GM11168 (cell line): ENCODE measurements around the gene SLC2A10.

Experiments used
- in situ Hi-C: fragments of 300-500 bp; cut with MboI; formaldehyde crosslinking; loops from one replicate; pipeline ENCODE4 v1.12.0; 2022; ENCODE audit warnings: low sequenced_read_pairs; ENCODE audit not compliant: unreplicated experiment

The SLC2A10 gene

GRCh38 chr20:46723039-46723438 is 13.6 kb downstream of the SLC2A10 start:
- in situ Hi-C loops = no loop called here

GRCh38 chr20:46724343-46724959 is 15.0 kb downstream of the SLC2A10 start:
- in situ Hi-C loops = no loop called here

GRCh38 chr20:46725186-46726165 is 16.0 kb downstream of the SLC2A10 start:
- in situ Hi-C loops = no loop called here

GRCh38 chr20:46731770-46732169 is 22.3 kb downstream of the SLC2A10 start:
- in situ Hi-C loops = no loop called here

- in situ Hi-C loops = no loop called here
Measured at GRCh38 chr20:46735436-46735835, 26.0 kb downstream of the SLC2A10 start.

- in situ Hi-C loops = no loop called here
Measured at GRCh38 chr20:46739431-46740213, 30.2 kb downstream of the SLC2A10 start.

GRCh38 chr20:46740214-46740609 is 30.8 kb downstream of the SLC2A10 start:
- in situ Hi-C loops = no loop called here

GRCh38 chr20:46741924-46742668 is 32.6 kb downstream of the SLC2A10 start:
- in situ Hi-C loops = no loop called here

- in situ Hi-C loops = no loop called here
Measured at GRCh38 chr20:46742669-46743045, 33.2 kb downstream of the SLC2A10 start.

GRCh38 chr20:46743088-46743487 is 33.6 kb downstream of the SLC2A10 start:
- in situ Hi-C loops = no loop called here

GRCh38 chr20:46746956-46747526 is 37.6 kb downstream of the SLC2A10 start:
- in situ Hi-C loops = no loop called here

GRCh38 chr20:46749147-46749546 is 39.7 kb downstream of the SLC2A10 start:
- in situ Hi-C loops = no loop called here

- in situ Hi-C loops = no loop called here
Measured at GRCh38 chr20:46751856-46752255, 42.4 kb downstream of the SLC2A10 start.

GRCh38 chr20:46752728-46753127 is 43.3 kb downstream of the SLC2A10 start:
- in situ Hi-C loops = no loop called here

- in situ Hi-C loops = no loop called here
Measured at GRCh38 chr20:46755483-46756413, 46.3 kb downstream of the SLC2A10 start.

GRCh38 chr20:46756419-46756818 is 47.0 kb downstream of the SLC2A10 start:
- in situ Hi-C loops = no loop called here

- in situ Hi-C loops = no loop called here
Measured at GRCh38 chr20:46757135-46757534, 47.7 kb downstream of the SLC2A10 start.

- in situ Hi-C loops = no loop called here
Measured at GRCh38 chr20:46757754-46758678, 48.6 kb downstream of the SLC2A10 start.
